PC-9 (cell line): ENCODE results near the gene RIPOR3. TPM values are rescaled to one million over a fixed set of nuclear protein-coding genes. Genes with fewer than 3 reads are reported as not detected.

Experiments used
- BruUV-seq: library from RNA; stranded (reverse); fragments of 400-500 nt; replicated peaks from 2 replicates; lab custom pipeline; 2021; lab: Mats Ljungman, UMichigan
- CTCF ChIA-PET: fragments of 300-600 bp; sonication (Branson Sonifier 250); formaldehyde crosslinking; loops from one replicate; lab custom pipeline; 2022; ENCODE audit warnings: antibody characterized with exemption; lab: Charles Lee
- POLR2A ChIA-PET: fragments of 300-600 bp; sonication (Branson Sonifier 250); formaldehyde crosslinking; loops from one replicate; lab custom pipeline; 2022; ENCODE audit warnings: antibody characterized with exemption; ENCODE audit not compliant: unreplicated experiment; lab: Charles Lee
- DNase-seq, 2 experiments: peaks; one replicate each; pipeline versions ENCODE4 v3.0.0 to v3.0.0-alpha.2; 2015 to 2022; ENCODE audit warnings: mixed read lengths in 1 of 2
- H2AFZ ChIP-seq: fragments of 200-600 bp; sonication (generic); 2 replicates; pipeline ENCODE4 v1.8.1; 2017; ENCODE audit warnings: antibody characterized with exemption
- H3F3A ChIP-seq: fragments of 200-600 bp; sonication (generic); 2 replicates; pipeline ENCODE4 v1.8.1; 2017; ENCODE audit warnings: antibody characterized with exemption, mild to moderate bottlenecking, low read depth; ENCODE audit not compliant: insufficient read depth
- H3K27ac ChIP-seq: fragments of 200-600 bp; sonication (generic); 2 replicates; pipeline ENCODE4 v1.6.1; 2016; ENCODE audit warnings: mixed run types
- H3K27me3 ChIP-seq: fragments of 200-600 bp; sonication (generic); 2 replicates; pipeline ENCODE4 v1.6.1; 2016; ENCODE audit warnings: low read depth, mixed run types; ENCODE audit not compliant: insufficient read depth
- H3K36me3 ChIP-seq: fragments of 200-600 bp; sonication (generic); 2 replicates; pipeline ENCODE4 v1.6.1; 2016; ENCODE audit warnings: low read depth, mixed run types
- H3K4me1 ChIP-seq: fragments of 200-600 bp; sonication (generic); replicated peaks from 2 replicates; pipeline ENCODE4 v1.6.1; 2016; ENCODE audit warnings: mixed run types; ENCODE audit not compliant: insufficient read depth
- H3K4me2 ChIP-seq: fragments of 200-600 bp; sonication (generic); 2 replicates; pipeline ENCODE4 v1.6.1; 2017; ENCODE audit warnings: mixed run types
- H3K4me3 ChIP-seq: fragments of 200-600 bp; sonication (generic); 2 replicates; pipeline ENCODE4 v1.6.1; 2016; ENCODE audit warnings: mixed run types
- H3K79me2 ChIP-seq: fragments of 200-600 bp; sonication (generic); 2 replicates; pipeline ENCODE4 v1.6.1; 2017; ENCODE audit warnings: low read depth, mixed run types
- H3K9me2 ChIP-seq: fragments of 200-600 bp; sonication (generic); 2 replicates; pipeline ENCODE4 v1.8.1; 2017; ENCODE audit warnings: mild to moderate bottlenecking; ENCODE audit not compliant: insufficient read depth
- H3K9me3 ChIP-seq: fragments of 200-600 bp; sonication (generic); 2 replicates; pipeline ENCODE4 v1.8.1; 2016; ENCODE audit warnings: low read depth; ENCODE audit not compliant: insufficient read depth
- H4K20me1 ChIP-seq: fragments of 200-600 bp; sonication (generic); 2 replicates; pipeline ENCODE4 v1.8.1; 2017; ENCODE audit not compliant: insufficient read depth
- EZH2 ChIP-seq: fragments of 200-600 bp; sonication (generic); IDR thresholded peaks from 2 replicates; pipeline ENCODE4 v1.8.0; 2017; ENCODE audit warnings: antibody characterized with exemption, low read depth
- intact Hi-C: fragments of 100-400 bp; cut with micrococcal nuclease; formaldehyde crosslinking; loops from one replicate; pipeline ENCODE4 v1.10.0; 2022; ENCODE audit not compliant: unreplicated experiment
- total RNA-seq: library from RNA; stranded (reverse); gene quantifications from 2 replicates; pipeline ENCODE4 v1.2.3, GENCODE V29; 2021
- TF ChIP-seq, protein P1 (sequence below): fragments of 200-600 bp; sonication (generic); conservative IDR thresholded peaks from 2 replicates; pipeline ENCODE4 v1.6.1; 2017; ENCODE audit warnings: mixed run types, antibody characterized with exemption, mild to moderate bottlenecking, moderate library complexity

RIPOR3 gene
- total RNA-seq, 1 experiment from 2014 or later: 6.3 TPM

DNA sequence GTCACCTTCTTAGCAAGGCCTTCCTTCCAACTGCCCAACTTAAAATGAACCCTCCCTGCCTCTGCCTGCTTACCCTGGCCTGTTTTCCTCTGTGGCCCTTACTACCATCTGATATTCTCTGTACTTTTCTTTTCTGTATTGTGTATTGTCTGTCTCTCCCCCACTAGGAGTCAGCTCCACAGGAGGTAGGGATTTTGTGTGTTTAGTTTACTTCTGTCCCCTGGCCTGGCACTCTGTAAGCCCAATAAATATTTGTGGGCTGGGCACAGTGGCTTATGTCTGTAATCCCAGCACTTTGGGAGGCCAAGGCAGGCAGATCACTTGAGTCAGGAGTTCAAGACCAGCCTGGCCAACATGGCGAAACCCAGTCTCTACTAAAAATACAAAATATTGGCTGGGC, 72.8 kb downstream of the RIPOR3 start:
- ChIA-PET POLR2A (interaction anchor here (0.6 kb wide), 1 partner anchor 261 kb away, joined by 3 read pairs; no protein-coding TSS in a partner anchor), CTCF (interaction anchor here (0.6 to 1.0 kb wide), 2 partner anchors 18 to 26 kb away, joined by 3 to 7 read pairs; no protein-coding TSS in a partner anchor)
- intact Hi-C loops: no loop called here
- Histone ChIP-seq H3K4me3 (no peak overlapping the region), H3F3A (no peaks in the 10 kb centered on the region), H3K36me3 (no peaks in the 10 kb centered on the region), H3K9me2 (no peaks in the 10 kb centered on the region), H3K9me3 (no peaks in the 10 kb centered on the region; the same call in 1 of the 2 replicates), H3K27me3 (no peaks in the 10 kb centered on the region), H2AFZ (no peak overlapping the region), H3K4me1 (no peaks in the 10 kb centered on the region), H3K79me2 (no peaks in the 10 kb centered on the region), H4K20me1 (no peaks in the 10 kb centered on the region), H3K27ac (no peak overlapping the region), H3K4me2 (no peak overlapping the region)
- no peak for DNase-seq
- BruUV-seq: no TSS peak
- TF ChIP-seq EZH2: no peak
- TF ChIP-seq, protein P1, sequence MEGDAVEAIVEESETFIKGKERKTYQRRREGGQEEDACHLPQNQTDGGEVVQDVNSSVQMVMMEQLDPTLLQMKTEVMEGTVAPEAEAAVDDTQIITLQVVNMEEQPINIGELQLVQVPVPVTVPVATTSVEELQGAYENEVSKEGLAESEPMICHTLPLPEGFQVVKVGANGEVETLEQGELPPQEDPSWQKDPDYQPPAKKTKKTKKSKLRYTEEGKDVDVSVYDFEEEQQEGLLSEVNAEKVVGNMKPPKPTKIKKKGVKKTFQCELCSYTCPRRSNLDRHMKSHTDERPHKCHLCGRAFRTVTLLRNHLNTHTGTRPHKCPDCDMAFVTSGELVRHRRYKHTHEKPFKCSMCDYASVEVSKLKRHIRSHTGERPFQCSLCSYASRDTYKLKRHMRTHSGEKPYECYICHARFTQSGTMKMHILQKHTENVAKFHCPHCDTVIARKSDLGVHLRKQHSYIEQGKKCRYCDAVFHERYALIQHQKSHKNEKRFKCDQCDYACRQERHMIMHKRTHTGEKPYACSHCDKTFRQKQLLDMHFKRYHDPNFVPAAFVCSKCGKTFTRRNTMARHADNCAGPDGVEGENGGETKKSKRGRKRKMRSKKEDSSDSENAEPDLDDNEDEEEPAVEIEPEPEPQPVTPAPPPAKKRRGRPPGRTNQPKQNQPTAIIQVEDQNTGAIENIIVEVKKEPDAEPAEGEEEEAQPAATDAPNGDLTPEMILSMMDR: no peak

- Histone ChIP-seq H3K4me1 (no peaks in the 10 kb centered on the region), H2AFZ (no peak overlapping the region), H3K9me2 (no peaks in the 10 kb centered on the region), H3K27me3 (no peaks in the 10 kb centered on the region), H3K27ac (no peak overlapping the region), H3K36me3 (no peaks in the 10 kb centered on the region), H3K4me3 (no peak overlapping the region), H4K20me1 (no peaks in the 10 kb centered on the region), H3K9me3 (no peaks in the 10 kb centered on the region; the same call in 1 of the 2 replicates), H3K4me2 (no peak overlapping the region), H3F3A (no peaks in the 10 kb centered on the region), H3K79me2 (no peaks in the 10 kb centered on the region)
- no peak for DNase-seq
- intact Hi-C loops: no loop called here
- no peak for TF ChIP-seq EZH2
- TF ChIP-seq, protein P1: no peak
- no TSS peak for BruUV-seq
- CTCF ChIA-PET: no interaction called here
- POLR2A ChIA-PET: interaction anchor here (0.7 kb wide), 1 partner anchor 839 kb away, joined by 4 read pairs; no protein-coding TSS in a partner anchor
These were observed 74.3 kb downstream of the RIPOR3 start for GRCh38 chr20:50617022-50617421.

DNA sequence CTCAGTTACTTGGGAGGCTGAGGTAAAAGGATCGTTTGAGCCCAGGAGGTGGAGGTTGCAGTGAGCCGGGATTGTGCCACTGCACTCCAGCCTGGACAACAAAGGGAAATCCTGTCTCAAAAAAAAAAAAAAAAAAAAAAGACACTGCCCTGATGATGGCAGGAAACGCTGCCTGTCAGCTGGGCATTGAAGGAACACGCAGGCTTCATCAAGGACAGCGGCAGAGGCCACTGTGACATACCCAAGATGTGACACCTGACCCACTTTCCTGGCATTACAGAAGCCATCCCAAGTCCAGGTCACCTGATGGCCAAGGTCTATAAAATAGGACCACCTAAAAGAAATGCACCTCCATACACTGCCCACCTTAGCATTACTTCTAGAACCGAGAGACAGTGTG, 75.9 kb downstream of the RIPOR3 start:
- intact Hi-C loops: no loop called here
- H3K79me2 ChIP-seq: no peaks in the 10 kb centered on the region
- no TSS peak for BruUV-seq
- no peaks in the 10 kb centered on the region for H3K36me3 ChIP-seq
- TF ChIP-seq EZH2: no peak
- H3K4me2 ChIP-seq: no peak overlapping the region
- no peaks in the 10 kb centered on the region for H3K9me3 ChIP-seq
- no peaks in the 10 kb centered on the region for H3F3A ChIP-seq
- H2AFZ ChIP-seq: no peak overlapping the region
- no peak for DNase-seq
- H3K27ac ChIP-seq: no peak overlapping the region
- H4K20me1 ChIP-seq: no peaks in the 10 kb centered on the region
- ChIA-PET CTCF (interaction anchor here (0.6 kb wide), 1 partner anchor 10 kb away, joined by 4 read pairs; no protein-coding TSS in a partner anchor), POLR2A (no interaction called here)
- no peaks in the 10 kb centered on the region for H3K9me2 ChIP-seq
- peaks cover 2% of the 10 kb centered on the region for H3K4me1 ChIP-seq
- no peak overlapping the region for H3K4me3 ChIP-seq
- no peaks in the 10 kb centered on the region for H3K27me3 ChIP-seq
